Measurements from ENCODE around the gene NKX1-1. TPM values are rescaled to one million over a fixed set of nuclear protein-coding genes. Genes with fewer than 3 reads are reported as not detected.
"Not testable (repeated sequence)": the region's sequence is repeated elsewhere in the genome, so short reads cannot be mapped to it uniquely, and the experiment has no call there.

NKX1-1 gene
- polyA plus RNA-seq, 1 donor (not counting 4 experiments of a cell fraction or from before 2014, with no cell fraction given) = not detected

- H3K27ac ChIP-seq (ENCODE audit: control insufficient read depth, insufficient read depth, low read length) = no peak overlapping the region
- H3K9ac ChIP-seq (ENCODE audit: control insufficient read depth, extremely low read depth, insufficient read depth, low read length) = no peak overlapping the region
- no peaks in the 10 kb centered on the region for H3K79me2 ChIP-seq (ENCODE audit: control insufficient read depth, insufficient read depth, low read length)
- no peaks in the 10 kb centered on the region for H3K9me1 ChIP-seq (ENCODE audit: control insufficient read depth, extremely low read depth, insufficient read depth, low read length)
- H3K36me3 ChIP-seq (ENCODE audit: control insufficient read depth in 2 of 2, extremely low read depth in 1 of 2, insufficient read depth in 2 of 2, low read length in 2 of 2) = peaks cover 7 to 12% of the 10 kb centered on the region in 2 experiments
- no peak overlapping the region for H2AFZ ChIP-seq (ENCODE audit: control insufficient read depth, low read length)
- no peak overlapping the region for H3K4me2 ChIP-seq (ENCODE audit: control insufficient read depth, extremely low read depth, insufficient read depth, low read depth, low read length)
- H3K9me3 ChIP-seq (ENCODE audit: control insufficient read depth, low read depth, low read length) = no peaks in the 10 kb centered on the region
- DNase-seq (ENCODE audit: low read depth, low spot score) (no peak), FAIRE-seq (no peak)
- H3K4me1 ChIP-seq (ENCODE audit: control insufficient read depth, extremely low read depth, insufficient read depth, low read length) = no peaks in the 10 kb centered on the region
- no peak overlapping the region for H3K4me3 ChIP-seq (ENCODE audit: control insufficient read depth in 2 of 3, extremely low read depth in 1 of 3, insufficient read depth in 2 of 3, low read depth in 1 of 3, low read length in 3 of 3)
- H3K27me3 ChIP-seq (ENCODE audit: control insufficient read depth, extremely low read depth, insufficient read depth, low read length) = no peaks in the 10 kb centered on the region
- H4K20me1 ChIP-seq (ENCODE audit: control insufficient read depth, extremely low read depth, insufficient read depth, low read length) = peaks cover 2% of the 10 kb centered on the region
- dilution Hi-C loops (cut with MboI; ENCODE audit: extremely low pct_ligation_motif_present, low sequenced_read_pairs) = no loop called here
- TF ChIP-seq CTCF (optimal IDR thresholded peaks at IDR 0.05 in 1 of 3, IDR thresholded peaks at IDR 0.05 in 1 of 3, conservative IDR thresholded peaks at IDR 0.05 in 1 of 3; ENCODE audit: extremely low read depth in 1 of 3, insufficient read depth in 2 of 3, low read length in 3 of 3) = no peak
- no peak for TF ChIP-seq EZH2 (IDR thresholded peaks at IDR 0.05; ENCODE audit: low read length)
Observed at GRCh38 chr4:1373892-1374705, 32.1 kb downstream of the NKX1-1 start.

DNA sequence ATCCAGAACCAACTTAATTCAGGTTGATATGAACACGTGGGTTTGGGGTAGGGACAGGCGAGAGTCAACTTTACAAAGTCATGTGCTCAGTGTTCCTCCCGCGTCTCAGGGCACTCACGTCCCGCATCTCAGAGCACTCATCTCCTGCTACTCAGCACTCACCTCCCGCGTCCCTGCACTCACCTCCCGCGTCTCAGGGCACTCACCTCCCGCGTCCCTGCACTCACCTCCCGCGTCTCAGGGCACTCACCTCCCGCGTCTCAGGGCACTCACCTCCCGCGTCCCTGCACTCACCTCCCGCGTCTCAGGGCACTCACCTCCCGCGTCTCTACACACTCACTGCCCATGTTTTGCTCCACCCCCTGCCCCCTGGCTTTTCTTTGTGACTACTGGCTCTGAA is 33.7 kb downstream of the NKX1-1 start:
- H3K27ac ChIP-seq (ENCODE audit: control insufficient read depth, insufficient read depth, low read length); H3K9me3 ChIP-seq (ENCODE audit: control insufficient read depth, low read depth, low read length); H3K9me1 ChIP-seq (ENCODE audit: control insufficient read depth, extremely low read depth, insufficient read depth, low read length); H3K79me2 ChIP-seq (ENCODE audit: control insufficient read depth, insufficient read depth, low read length); dilution Hi-C loops (cut with MboI; ENCODE audit: extremely low pct_ligation_motif_present, low sequenced_read_pairs); H3K4me1 ChIP-seq (ENCODE audit: control insufficient read depth, extremely low read depth, insufficient read depth, low read length); FAIRE-seq; H2AFZ ChIP-seq (ENCODE audit: control insufficient read depth, low read length); DNase-seq (ENCODE audit: low read depth, low spot score); H3K27me3 ChIP-seq (ENCODE audit: control insufficient read depth, extremely low read depth, insufficient read depth, low read length); H3K9ac ChIP-seq (ENCODE audit: control insufficient read depth, extremely low read depth, insufficient read depth, low read length); H4K20me1 ChIP-seq (ENCODE audit: control insufficient read depth, extremely low read depth, insufficient read depth, low read length); H3K4me2 ChIP-seq (ENCODE audit: control insufficient read depth, extremely low read depth, insufficient read depth, low read depth, low read length); H3K4me3 ChIP-seq (ENCODE audit: control insufficient read depth in 2 of 3, extremely low read depth in 1 of 3, insufficient read depth in 2 of 3, low read depth in 1 of 3, low read length in 3 of 3): not testable (repeated sequence)
- peaks cover 7 to 12% of the 10 kb centered on the region in 2 experiments for H3K36me3 ChIP-seq (ENCODE audit: control insufficient read depth in 2 of 2, extremely low read depth in 1 of 2, insufficient read depth in 2 of 2, low read length in 2 of 2)
